GM20431 (cell line): Measurements from ENCODE around the gene WDR70.
"Not testable (repeated sequence)": the region's sequence is repeated elsewhere in the genome, so short reads cannot be mapped to it uniquely, and the experiment has no call there.

ENCODE experiments used
- in situ Hi-C: fragments of 300-500 bp; cut with MseI, MboI; formaldehyde crosslinking; loops from one replicate; pipeline ENCODE4 v1.15.0; 2020; ENCODE audit warnings: low sequenced_read_pairs; ENCODE audit not compliant: unreplicated experiment

Gene WDR70

GRCh38 chr5:37777432-37778130 is 398.5 kb downstream of the WDR70 start:
- in situ Hi-C loops = no loop called here

DNA sequence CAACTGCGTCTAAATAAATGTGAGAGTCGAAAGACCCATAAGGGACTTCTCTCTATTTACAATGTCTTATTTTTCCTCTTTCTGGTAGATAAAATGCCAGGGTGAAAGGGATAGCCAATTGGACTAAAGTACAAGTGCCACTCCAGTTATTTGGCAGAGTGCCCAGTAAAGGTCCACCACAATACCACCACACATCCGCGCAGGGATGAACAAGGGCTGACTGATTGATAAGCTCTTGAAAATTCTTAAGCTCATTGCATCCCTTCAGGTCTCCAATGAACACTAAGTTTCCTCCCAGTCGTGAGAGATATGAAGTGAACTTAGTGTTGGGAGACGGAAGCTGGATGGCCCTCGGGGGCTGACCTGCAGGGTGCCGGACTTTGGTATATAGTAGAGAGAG is 402.3 kb downstream of the WDR70 start:
- in situ Hi-C loops = not testable (repeated sequence)

GRCh38 chr5:37786416-37786815 is 407.3 kb downstream of the WDR70 start:
- in situ Hi-C loops = no loop called here

DNA sequence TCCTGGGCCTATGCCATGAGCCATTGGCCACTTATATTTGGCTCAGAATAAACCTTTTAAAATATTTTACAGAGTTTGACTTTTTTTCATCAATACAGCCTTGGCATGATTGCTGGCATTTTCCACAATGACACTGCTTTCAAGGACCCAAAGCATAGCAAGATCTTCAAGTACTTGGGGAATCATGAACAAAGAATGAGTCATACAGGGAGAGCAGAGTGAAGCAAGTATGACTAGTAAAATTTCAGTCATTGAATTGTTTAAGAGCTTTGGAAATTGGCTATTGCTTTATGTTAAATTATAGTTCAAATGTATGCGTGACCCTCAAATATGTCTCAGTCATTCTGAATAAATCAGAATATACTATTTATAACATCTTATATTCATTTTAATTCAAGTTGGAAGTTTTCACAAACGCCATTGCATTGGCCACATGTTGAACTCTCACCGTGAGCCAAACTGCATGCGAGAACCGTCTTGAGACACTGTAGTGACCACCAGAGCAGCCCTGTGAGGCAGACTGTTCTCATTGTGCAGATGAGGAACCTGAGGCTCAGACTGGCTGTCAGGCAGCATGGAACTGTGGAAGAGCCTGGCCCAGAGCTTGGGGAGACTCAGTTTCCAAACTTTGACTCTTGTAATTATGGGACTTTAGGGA is 407.9 kb downstream of the WDR70 start:
- in situ Hi-C loops = no loop called here

DNA sequence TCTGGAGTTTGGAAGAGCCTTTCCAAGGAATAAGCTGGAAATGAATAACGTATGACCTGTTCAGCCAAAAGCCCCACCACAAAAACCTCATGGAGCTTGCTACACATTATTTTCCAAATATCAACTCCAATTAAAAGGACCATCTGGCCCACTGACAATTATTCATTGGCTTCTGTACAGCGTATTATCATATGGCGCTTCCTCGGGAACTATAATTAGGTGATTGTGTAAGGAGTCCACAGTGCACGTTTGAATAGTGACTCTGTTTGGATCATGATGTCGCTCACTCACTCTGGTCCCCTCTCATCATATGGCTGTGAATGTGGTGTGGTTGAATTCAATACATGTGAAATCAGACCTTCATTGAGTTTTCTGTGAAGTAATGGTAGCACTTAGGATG is 408.6 kb downstream of the WDR70 start:
- in situ Hi-C loops = no loop called here

DNA sequence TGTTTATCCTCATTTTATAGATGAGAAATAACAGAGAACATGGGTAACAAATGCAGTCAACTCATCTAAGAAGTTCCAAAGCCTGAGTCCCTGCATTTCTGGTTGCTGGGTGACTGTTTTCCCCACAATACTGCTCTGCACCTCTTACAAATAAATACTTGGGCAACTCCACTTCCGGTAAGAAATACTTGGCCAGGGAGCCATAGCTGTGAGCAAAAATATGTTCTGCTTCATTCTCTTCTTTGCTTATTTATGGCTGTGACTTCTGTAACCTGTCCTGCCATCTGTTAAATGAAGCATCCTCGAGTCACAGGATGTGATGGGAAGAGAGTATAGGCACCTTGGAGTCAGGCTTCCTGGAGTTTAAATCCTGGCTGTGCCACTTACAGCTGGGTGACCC is 410.9 kb downstream of the WDR70 start:
- in situ Hi-C loops = no loop called here

- in situ Hi-C loops = no loop called here
These were observed 412.2 kb downstream of the WDR70 start for GRCh38 chr5:37791321-37791720.

DNA sequence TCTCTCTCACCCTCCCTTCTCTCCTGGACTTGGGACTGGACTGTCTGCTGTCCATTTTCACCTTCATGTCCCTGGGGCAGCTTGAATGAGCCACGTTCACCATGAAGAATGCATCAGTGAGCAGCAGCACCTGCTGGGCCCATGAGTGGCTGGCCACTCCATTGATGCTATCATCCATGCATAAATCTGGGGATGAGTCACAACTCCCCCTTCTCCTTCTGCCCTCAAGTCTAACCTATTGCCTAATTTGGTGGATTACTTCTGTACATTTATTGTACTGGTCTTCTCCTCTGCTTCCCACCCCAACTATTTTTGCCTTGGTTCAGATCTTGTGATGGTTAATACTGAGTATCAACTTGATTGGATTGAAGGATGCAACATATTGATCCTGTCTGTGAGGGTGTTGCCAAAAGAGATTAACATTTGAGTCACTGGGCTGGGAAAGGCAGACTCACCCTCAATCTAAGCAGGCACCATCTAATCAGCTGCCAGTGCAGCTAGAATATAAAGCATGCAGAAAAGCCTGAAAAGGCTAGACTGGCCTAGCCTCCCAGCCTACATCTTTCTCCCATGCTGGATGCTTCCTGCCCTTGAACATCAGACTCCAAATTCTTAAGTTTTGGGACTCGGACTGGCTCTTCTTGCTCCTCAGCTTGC is 414.0 kb downstream of the WDR70 start:
- in situ Hi-C loops = no loop called here

- in situ Hi-C loops = not testable (repeated sequence)
These were observed 416.2 kb downstream of the WDR70 start for GRCh38 chr5:37795292-37795691.

DNA sequence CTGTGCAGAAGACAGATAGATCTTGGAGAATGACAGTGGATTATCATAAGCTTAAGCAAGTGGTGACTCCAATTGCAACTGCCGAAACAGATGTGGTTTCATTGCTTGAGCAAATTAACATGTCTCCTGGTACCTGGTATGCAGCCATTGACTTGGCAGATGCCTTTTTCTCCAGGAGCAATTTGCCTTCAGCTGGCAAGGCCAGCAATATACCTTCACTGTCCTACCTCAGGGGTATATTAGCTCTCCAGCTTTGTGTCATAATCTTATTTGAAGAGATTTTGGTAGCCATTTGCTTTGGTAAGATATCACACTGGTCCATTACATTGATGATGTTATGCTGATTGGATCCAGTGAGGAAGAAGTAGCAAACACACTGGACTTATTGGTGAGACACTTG is 417.3 kb downstream of the WDR70 start:
- in situ Hi-C loops = not testable (repeated sequence)

GRCh38 chr5:37799865-37800421 is 420.8 kb downstream of the WDR70 start:
- in situ Hi-C loops = no loop called here

GRCh38 chr5:37801521-37801920 is 422.4 kb downstream of the WDR70 start:
- in situ Hi-C loops = no loop called here
